Stimulated activated CD4-positive, alpha-beta T cell treated with anti-CD3 and anti-CD28 coated beads, Interleukin-1b, Interleukin-23, amount 100 ng/mL, for 24 hours (primary cell): ENCODE data around the gene ACAD9.
"Not testable (repeated sequence)": the region's sequence is repeated elsewhere in the genome, so short reads cannot be mapped to it uniquely, and the experiment has no call there.

ENCODE experiments used
- DNase-seq, 4 experiments: peaks; one replicate each; pipeline ENCODE4 v3.0.0-alpha.2; 2020; ENCODE audit warnings: low read depth in 4 of 4, low spot score in 1 of 4

ACAD9 gene

GRCh38 chr3:128879125-128879969, at the start of gene ACAD9:
Gene ACAD9, plus strand, starts transcription at chr3:128879620. Its CDS starts 72 bp downstream, at chr3:128879692.
- DNase-seq = peak; percentile 93 to 98 (median 95)

GRCh38 chr3:128829925-128830625, 49.3 kb upstream of the ACAD9 start:
- not testable (repeated sequence) for DNase-seq

- not testable (repeated sequence) for DNase-seq
Measured at GRCh38 chr3:128830762-128831161, 48.7 kb upstream of the ACAD9 start.

GRCh38 chr3:128832979-128833378, 46.4 kb upstream of the ACAD9 start:
- not testable (repeated sequence) for DNase-seq

GRCh38 chr3:128835096-128835495, 44.3 kb upstream of the ACAD9 start:
- DNase-seq = no peak

- no peak for DNase-seq
Measured at GRCh38 chr3:128841926-128842920, 37.2 kb upstream of the ACAD9 start.

GRCh38 chr3:128844502-128844901, 34.9 kb upstream of the ACAD9 start:
- DNase-seq = no peak

GRCh38 chr3:128845119-128845777, 34.2 kb upstream of the ACAD9 start:
- no peak for DNase-seq

- DNase-seq = peak; percentile 52 to 81 (median 61)
Measured at GRCh38 chr3:128845778-128846485, 33.5 kb upstream of the ACAD9 start.

GRCh38 chr3:128846486-128846891, 32.9 kb upstream of the ACAD9 start:
- peak in 2 of 4 experiments; percentile 11 to 19 for DNase-seq

GRCh38 chr3:128847666-128848370, 31.6 kb upstream of the ACAD9 start:
- DNase-seq = no peak

- DNase-seq = no peak
Measured at GRCh38 chr3:128848936-128849335, 30.5 kb upstream of the ACAD9 start.

- no peak for DNase-seq
Measured at GRCh38 chr3:128849911-128850455, 29.4 kb upstream of the ACAD9 start.

GRCh38 chr3:128850544-128850943, 28.9 kb upstream of the ACAD9 start:
- no peak for DNase-seq

- DNase-seq = no peak
Measured at GRCh38 chr3:128851601-128852000, 27.8 kb upstream of the ACAD9 start.

GRCh38 chr3:128853826-128854225, 25.6 kb upstream of the ACAD9 start:
- no peak for DNase-seq

GRCh38 chr3:128854475-128854874, 24.9 kb upstream of the ACAD9 start:
- no peak for DNase-seq

- DNase-seq = no peak
Measured at GRCh38 chr3:128855569-128855968, 23.9 kb upstream of the ACAD9 start.

GRCh38 chr3:128858167-128858566, 21.3 kb upstream of the ACAD9 start:
- DNase-seq = no peak
